HFFc6 (cell line): ENCODE results near the gene MAP2K4. TPM values are rescaled to one million over a fixed set of nuclear protein-coding genes. Genes with fewer than 3 reads are reported as not detected.

Experiments
- DNase-seq: peaks from one replicate; pipeline ENCODE4 v3.0.0-alpha.2; 2018
- H3K27ac Mint-ChIP-seq: 2 replicates; pipeline ENCODE4 v1.8.0; 2020; ENCODE audit warnings: mild to moderate bottlenecking, mixed read lengths
- H3K27me3 Mint-ChIP-seq: 2 replicates; pipeline ENCODE4 v1.8.0; 2021; ENCODE audit warnings: mild to moderate bottlenecking, moderate library complexity, mixed read lengths; ENCODE audit not compliant: insufficient read depth
- H3K36me3 Mint-ChIP-seq: 2 replicates; pipeline ENCODE4 v1.8.0; 2021; ENCODE audit warnings: low read depth, mixed read lengths
- H3K4me1 Mint-ChIP-seq: 2 replicates; pipeline ENCODE4 v1.8.0; 2020; ENCODE audit warnings: low read depth, mixed read lengths
- H3K4me3 Mint-ChIP-seq: 2 replicates; pipeline ENCODE4 v1.8.0; 2020; ENCODE audit warnings: mild to moderate bottlenecking, moderate library complexity, mixed read lengths
- H3K9me3 Mint-ChIP-seq: 2 replicates; pipeline ENCODE4 v1.8.0; 2020; ENCODE audit warnings: mild to moderate bottlenecking, mixed read lengths
- CTCF ChIP-seq: fragments of 200-600 bp; sonication (generic); IDR thresholded peaks from 2 replicates; pipeline ENCODE4 v1.5.0; 2021; ENCODE audit warnings: antibody characterized with exemption, mild to moderate bottlenecking
- total RNA-seq, 6 experiments: library from RNA; stranded (reverse); fragmentation: NEBNext Ultra II Directional; extraction: Animal tissue kit (Norgen Biotek cat#: 25700); gene quantifications; 2 replicates in 1 of 6; 3 replicates in 5 of 6; pipeline ENCODE4 v1.2.3, GENCODE V29; 2021

MAP2K4 gene
- total RNA-seq, 6 experiments from 2014 or later = 24.0 to 31.7 (median 26.9) TPM

- no peak for TF ChIP-seq CTCF
- no peaks in the 10 kb centered on the region; the same call in 1 of the 2 replicates for H3K27me3 Mint-ChIP-seq
- no peak for DNase-seq
- H3K9me3 Mint-ChIP-seq = no peaks in the 10 kb centered on the region
- H3K4me3 Mint-ChIP-seq = no peak overlapping the region
- peaks cover 8% of the 10 kb centered on the region for H3K36me3 Mint-ChIP-seq
- H3K27ac Mint-ChIP-seq = no peak overlapping the region
- H3K4me1 Mint-ChIP-seq = no peaks in the 10 kb centered on the region
Observed at GRCh38 chr17:11986179-11986941, 34.3 kb upstream of the MAP2K4 start.

GRCh38 chr17:11986942-11987329 is 33.7 kb upstream of the MAP2K4 start:
- Mint-ChIP-seq H3K27me3 (no peaks in the 10 kb centered on the region; the same call in 1 of the 2 replicates), H3K9me3 (no peaks in the 10 kb centered on the region), H3K4me1 (no peaks in the 10 kb centered on the region), H3K36me3 (peaks cover 8% of the 10 kb centered on the region), H3K4me3 (no peak overlapping the region), H3K27ac (no peak overlapping the region)
- DNase-seq = peak; percentile 39
- peak; percentile 82 for TF ChIP-seq CTCF

- Mint-ChIP-seq H3K36me3 (peaks cover 8% of the 10 kb centered on the region), H3K4me1 (no peaks in the 10 kb centered on the region), H3K4me3 (no peak overlapping the region), H3K27ac (no peak overlapping the region), H3K9me3 (no peaks in the 10 kb centered on the region), H3K27me3 (no peaks in the 10 kb centered on the region; the same call in 1 of the 2 replicates)
- no peak for DNase-seq
- no peak for TF ChIP-seq CTCF
Observed at GRCh38 chr17:11990363-11990983, 30.2 kb upstream of the MAP2K4 start.

GRCh38 chr17:11991461-11991860 is 29.2 kb upstream of the MAP2K4 start:
- no peaks in the 10 kb centered on the region for H3K9me3 Mint-ChIP-seq
- no peaks in the 10 kb centered on the region; the same call in 1 of the 2 replicates for H3K27me3 Mint-ChIP-seq
- H3K27ac Mint-ChIP-seq = no peak overlapping the region
- TF ChIP-seq CTCF = no peak
- H3K36me3 Mint-ChIP-seq = peaks cover 8% of the 10 kb centered on the region
- H3K4me3 Mint-ChIP-seq = no peak overlapping the region
- no peak for DNase-seq
- H3K4me1 Mint-ChIP-seq = no peaks in the 10 kb centered on the region

- no peak for TF ChIP-seq CTCF
- Mint-ChIP-seq H3K4me3 (peak overlapping the region; percentile 96), H3K36me3 (no peaks in the 10 kb centered on the region), H3K27ac (peak overlapping the region; percentile 90), H3K9me3 (no peaks in the 10 kb centered on the region), H3K4me1 (peaks cover 6% of the 10 kb centered on the region; the same call in 1 of the 2 replicates), H3K27me3 (peaks cover 1% of the 10 kb centered on the region)
- peak; percentile 48 for DNase-seq
Observed at GRCh38 chr17:11996722-11997146, 23.9 kb upstream of the MAP2K4 start.
